ENCODE data around the gene KCNK5. TPM values are rescaled to one million over a fixed set of nuclear protein-coding genes. Genes with fewer than 3 reads are reported as not detected.
A peak's percentile ranks its signal among the peaks of the same experiment; 100 is the strongest.

Gene KCNK5
- total RNA-seq, 1 donor from 2014 or later: 10.1 TPM

DNA sequence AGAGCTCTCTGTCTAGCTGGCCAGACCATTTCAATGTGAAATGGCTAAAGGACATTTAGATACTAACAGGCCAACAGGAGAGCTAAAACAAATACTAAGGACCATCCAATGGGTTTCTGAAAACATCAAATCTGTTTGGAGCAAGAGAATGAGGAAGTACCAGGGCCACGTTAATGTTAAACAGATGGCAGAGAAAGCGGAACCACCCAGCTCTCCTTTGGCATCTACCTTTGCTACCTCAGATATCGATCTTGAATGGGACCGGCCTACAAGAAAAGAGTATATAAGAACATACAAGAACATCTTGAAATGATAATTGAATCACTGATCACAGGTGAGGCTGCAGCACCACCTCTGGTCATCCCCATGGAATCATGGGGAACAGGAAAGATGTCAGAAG is 31.8 kb downstream of the KCNK5 start:
- TF ChIP-seq, protein P1, sequence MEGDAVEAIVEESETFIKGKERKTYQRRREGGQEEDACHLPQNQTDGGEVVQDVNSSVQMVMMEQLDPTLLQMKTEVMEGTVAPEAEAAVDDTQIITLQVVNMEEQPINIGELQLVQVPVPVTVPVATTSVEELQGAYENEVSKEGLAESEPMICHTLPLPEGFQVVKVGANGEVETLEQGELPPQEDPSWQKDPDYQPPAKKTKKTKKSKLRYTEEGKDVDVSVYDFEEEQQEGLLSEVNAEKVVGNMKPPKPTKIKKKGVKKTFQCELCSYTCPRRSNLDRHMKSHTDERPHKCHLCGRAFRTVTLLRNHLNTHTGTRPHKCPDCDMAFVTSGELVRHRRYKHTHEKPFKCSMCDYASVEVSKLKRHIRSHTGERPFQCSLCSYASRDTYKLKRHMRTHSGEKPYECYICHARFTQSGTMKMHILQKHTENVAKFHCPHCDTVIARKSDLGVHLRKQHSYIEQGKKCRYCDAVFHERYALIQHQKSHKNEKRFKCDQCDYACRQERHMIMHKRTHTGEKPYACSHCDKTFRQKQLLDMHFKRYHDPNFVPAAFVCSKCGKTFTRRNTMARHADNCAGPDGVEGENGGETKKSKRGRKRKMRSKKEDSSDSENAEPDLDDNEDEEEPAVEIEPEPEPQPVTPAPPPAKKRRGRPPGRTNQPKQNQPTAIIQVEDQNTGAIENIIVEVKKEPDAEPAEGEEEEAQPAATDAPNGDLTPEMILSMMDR (conservative IDR thresholded peaks at IDR 0.05): no peak
- H3K27ac Mint-ChIP-seq: peak overlapping the region; percentile 27
- no peaks in the 10 kb centered on the region for H3K27me3 Mint-ChIP-seq
- no peaks in the 10 kb centered on the region for H3K9me3 Mint-ChIP-seq
- H3K4me3 Mint-ChIP-seq: no peak overlapping the region
- no peak for DNase-seq (ENCODE audit: extremely low spot score, unreplicated experiment)
- peaks cover 17% of the 10 kb centered on the region for H3K36me3 Mint-ChIP-seq
- H3K4me1 Mint-ChIP-seq (ENCODE audit: unreplicated experiment): peaks cover 36% of the 10 kb centered on the region

DNA sequence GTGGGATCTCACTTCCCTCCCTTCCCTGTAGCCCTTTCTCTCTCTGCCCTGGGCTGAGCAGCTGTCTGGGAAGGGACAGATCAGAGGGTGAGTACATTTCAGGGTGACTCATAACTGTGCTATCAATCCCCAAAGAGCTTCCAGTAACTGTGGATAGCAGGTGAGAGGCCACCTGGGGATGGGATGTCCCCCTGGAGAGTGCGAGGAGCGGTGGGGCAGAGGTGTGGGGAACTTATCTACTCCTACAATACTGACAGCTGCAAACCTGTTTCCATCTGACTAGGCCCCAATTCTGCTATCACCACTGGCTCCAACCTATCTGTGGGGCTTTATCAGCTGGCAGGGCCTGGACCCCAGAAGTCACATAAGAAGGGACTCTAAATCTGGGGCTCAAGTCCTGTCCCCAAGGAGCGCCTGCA is 32.6 kb downstream of the KCNK5 start:
- Mint-ChIP-seq H3K4me1 (ENCODE audit: unreplicated experiment) (peaks cover 38% of the 10 kb centered on the region), H3K36me3 (peaks cover 18% of the 10 kb centered on the region), H3K4me3 (no peak overlapping the region), H3K27me3 (no peaks in the 10 kb centered on the region), H3K27ac (no peak overlapping the region), H3K9me3 (no peaks in the 10 kb centered on the region)
- TF ChIP-seq, protein P1 (conservative IDR thresholded peaks at IDR 0.05): no peak
- no peak for DNase-seq (ENCODE audit: extremely low spot score, unreplicated experiment)

DNA sequence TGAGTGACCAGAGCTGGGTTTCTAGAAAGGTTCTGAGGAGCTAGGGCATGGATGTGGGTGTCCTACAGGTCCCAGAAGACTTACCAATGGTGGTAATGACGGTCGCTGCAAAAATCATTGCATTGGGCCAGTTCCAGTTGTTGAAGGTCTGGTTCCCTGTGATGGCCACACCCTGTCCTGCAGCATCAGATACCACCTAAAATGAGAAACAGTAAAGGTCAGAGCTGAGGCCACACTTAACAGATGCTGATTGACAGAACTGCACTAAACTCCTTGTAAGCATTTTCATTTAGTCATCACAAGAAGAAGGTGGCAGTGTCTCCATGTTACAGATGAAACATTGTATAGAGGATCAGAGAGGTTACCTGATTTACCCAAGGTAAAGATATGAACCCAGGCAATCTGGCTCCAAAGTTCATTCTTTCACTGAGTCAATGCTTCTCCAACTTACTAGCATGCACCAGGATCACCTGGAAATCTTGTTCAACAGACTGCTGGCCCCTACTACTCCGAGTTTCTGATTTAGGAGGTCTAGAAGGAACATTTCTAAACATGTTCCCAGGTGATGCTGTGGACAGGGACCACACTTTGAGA is 33.4 kb downstream of the KCNK5 start:
- H3K4me3 Mint-ChIP-seq: no peak overlapping the region
- TF ChIP-seq, protein P1 (conservative IDR thresholded peaks at IDR 0.05): no peak
- no peak overlapping the region for H3K27ac Mint-ChIP-seq

DNA sequence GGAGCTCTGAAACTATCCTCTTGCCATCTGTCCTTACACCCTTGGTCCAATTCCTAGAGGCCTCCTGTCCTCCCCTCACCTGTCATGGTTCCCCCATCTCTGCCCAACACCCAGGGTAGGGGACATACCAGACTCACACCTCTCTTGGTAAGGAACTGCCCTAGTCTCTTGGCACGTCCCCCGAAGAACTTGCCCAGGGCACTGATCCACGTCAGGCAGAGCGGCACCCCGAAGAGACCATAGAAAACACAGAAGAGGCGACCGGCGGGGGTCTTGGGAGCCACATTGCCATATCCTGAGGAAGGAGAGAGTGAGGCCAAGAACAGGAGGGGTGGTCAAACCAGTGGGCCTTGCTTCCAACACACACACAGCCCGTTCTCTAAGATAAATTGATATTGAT is 34.8 kb downstream of the KCNK5 start:
- H3K4me1 Mint-ChIP-seq (ENCODE audit: unreplicated experiment): peaks cover 31% of the 10 kb centered on the region

More for the DNA sequence above, 33.4 kb downstream of the KCNK5 start:
- no peaks in the 10 kb centered on the region for H3K9me3 Mint-ChIP-seq
- no peak for DNase-seq (ENCODE audit: extremely low spot score, unreplicated experiment)
- no peaks in the 10 kb centered on the region for H3K27me3 Mint-ChIP-seq
- H3K36me3 Mint-ChIP-seq: peaks cover 18% of the 10 kb centered on the region
- H3K4me1 Mint-ChIP-seq (ENCODE audit: unreplicated experiment): peaks cover 38% of the 10 kb centered on the region

DNA sequence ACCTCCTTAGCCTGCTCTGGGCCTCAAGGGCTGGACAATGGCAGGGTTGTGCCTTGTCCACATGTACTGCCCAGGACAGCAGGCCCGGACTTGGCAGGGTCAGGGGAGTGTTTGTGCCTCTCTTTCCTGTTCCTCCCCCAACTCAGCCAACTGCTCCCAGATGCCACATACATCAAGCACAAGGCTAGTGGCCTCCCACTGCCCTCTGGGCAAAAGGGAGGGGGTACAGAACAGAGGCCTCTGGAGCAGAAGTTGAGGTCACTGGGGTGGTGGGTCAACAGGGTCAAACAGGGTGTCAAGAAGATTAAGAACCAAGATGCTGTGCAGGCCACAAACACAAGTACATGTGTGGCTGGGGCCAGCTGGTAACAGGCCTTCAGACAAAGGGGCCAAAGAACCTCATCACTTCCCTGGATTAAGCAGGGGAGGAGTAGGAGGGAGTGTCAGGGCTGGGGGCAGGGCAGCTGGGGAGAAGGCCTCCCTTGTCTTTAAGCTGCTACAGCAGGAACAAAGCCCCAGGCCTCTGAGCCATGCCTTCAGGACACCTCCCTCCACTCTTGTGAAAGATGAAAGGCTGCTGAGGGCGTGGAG is 36.0 kb downstream of the KCNK5 start:
- H3K4me1 Mint-ChIP-seq (ENCODE audit: unreplicated experiment): peaks cover 28% of the 10 kb centered on the region
- no peaks in the 10 kb centered on the region for H3K27me3 Mint-ChIP-seq
- no peaks in the 10 kb centered on the region for H3K9me3 Mint-ChIP-seq
- peak overlapping the region; percentile 79 for H3K27ac Mint-ChIP-seq
- TF ChIP-seq, protein P1 (conservative IDR thresholded peaks at IDR 0.05): no peak
- peaks cover 23% of the 10 kb centered on the region for H3K36me3 Mint-ChIP-seq
- DNase-seq (ENCODE audit: extremely low spot score, unreplicated experiment): no peak
- no peak overlapping the region for H3K4me3 Mint-ChIP-seq

More for the DNA sequence above, 34.8 kb downstream of the KCNK5 start:
- Mint-ChIP-seq H3K4me3 (no peak overlapping the region), H3K36me3 (peaks cover 18% of the 10 kb centered on the region), H3K27me3 (no peaks in the 10 kb centered on the region), H3K9me3 (no peaks in the 10 kb centered on the region), H3K27ac (no peak overlapping the region)
- no peak for DNase-seq (ENCODE audit: extremely low spot score, unreplicated experiment)
- TF ChIP-seq, protein P1 (conservative IDR thresholded peaks at IDR 0.05): no peak
